Lung microvascular endothelial cell (primary cell): Measurements from ENCODE around the gene TCEANC2. TPM values are rescaled to one million over a fixed set of nuclear protein-coding genes. Genes with fewer than 3 reads are reported as not detected.
"Not testable (repeated sequence)": the region's sequence is repeated elsewhere in the genome, so short reads cannot be mapped to it uniquely, and the experiment has no call there.

Experiments
- DNase-seq, 2 donors: peaks; one replicate each; pipeline versions ENCODE4 v3.0.0 to v3.0.0-alpha.2; 2010; ENCODE audit warnings: low read depth in 2 of 2
- total RNA-seq: library from RNA; depleted of rRNA; stranded (reverse); fragments of >200 nt; gene quantifications from 2 replicates; pipeline ENCODE4 v1.2.1, GENCODE V29; 2014

Gene TCEANC2
- total RNA-seq, 1 donor from 2014 or later, result 1.8 TPM

GRCh38 chr1:54027848-54028247, 25.6 kb upstream of the TCEANC2 start:
- DNase-seq, result no peak

- DNase-seq, result no peak
Measured at GRCh38 chr1:54028306-54029251, 24.8 kb upstream of the TCEANC2 start.

GRCh38 chr1:54037476-54037875, 15.9 kb upstream of the TCEANC2 start:
- DNase-seq, result peak in 1 of 2 donors; percentile 34

GRCh38 chr1:54041806-54042205, 11.6 kb upstream of the TCEANC2 start:
- DNase-seq, result peak in 1 of 2 donors; percentile 7

DNA sequence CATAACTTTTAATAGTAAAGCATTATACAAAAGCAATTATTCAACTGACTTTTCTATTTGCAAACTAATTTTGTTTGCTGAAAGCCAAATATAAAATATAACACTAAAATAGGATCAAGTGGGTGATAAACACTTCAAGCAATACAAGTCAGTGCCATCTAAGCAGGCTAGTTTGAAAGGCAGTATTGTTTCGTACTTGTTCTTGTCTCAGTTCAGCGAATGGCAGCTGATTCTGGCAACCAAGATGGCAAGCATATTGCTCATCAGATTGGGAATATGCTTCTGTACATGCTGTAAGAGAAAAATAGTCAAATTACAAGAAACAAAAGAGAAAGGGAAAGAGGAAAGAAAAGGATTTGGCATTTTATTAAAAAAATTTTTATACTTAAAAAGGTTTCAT, 7.9 kb upstream of the TCEANC2 start:
- no peak for DNase-seq

GRCh38 chr1:54046671-54047383, 6.6 kb upstream of the TCEANC2 start:
- no peak for DNase-seq

DNA sequence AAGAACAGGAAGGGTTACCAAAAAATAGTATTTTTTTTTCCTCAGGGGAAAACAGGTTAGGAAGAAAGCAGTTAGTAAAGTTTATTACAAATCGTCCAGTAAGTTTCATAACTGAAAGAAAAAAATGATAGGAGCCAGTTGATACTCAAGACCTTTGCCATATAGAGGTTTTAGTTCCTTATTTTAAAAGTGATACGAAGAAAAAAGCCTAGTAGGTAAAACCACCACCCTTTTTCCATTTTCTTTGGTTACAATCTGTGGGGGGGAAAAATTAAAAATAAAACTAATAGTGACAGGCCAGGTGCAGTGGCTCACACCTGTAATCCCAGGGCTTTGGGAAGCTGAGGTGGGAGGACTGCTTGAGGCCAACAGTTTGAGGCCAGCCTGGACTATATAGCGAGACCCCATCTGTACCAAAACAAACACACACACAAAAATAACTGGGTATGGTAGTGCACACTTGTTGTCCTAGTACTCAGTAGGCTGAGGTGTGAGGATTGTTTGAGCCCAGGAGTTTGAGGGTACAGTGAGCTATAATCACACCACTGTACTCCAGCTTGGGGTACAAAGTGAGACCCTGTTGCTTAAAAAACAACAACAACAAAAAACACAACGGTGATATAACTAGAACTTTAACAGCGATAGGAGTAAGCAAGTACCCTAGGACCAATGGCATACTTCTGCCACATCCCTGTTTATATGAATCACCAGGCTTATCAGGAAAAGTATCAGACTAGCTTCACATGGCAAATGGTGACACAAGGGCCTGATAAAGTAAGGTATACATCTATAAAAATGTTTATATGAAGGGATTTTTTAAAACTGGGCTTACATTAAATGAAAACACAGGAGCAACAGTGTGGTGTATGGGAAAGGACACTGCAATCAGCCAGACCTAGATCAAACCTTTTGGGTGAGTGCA, 5.8 kb upstream of the TCEANC2 start:
- peak in 1 of 2 donors; percentile 27 for DNase-seq

DNA sequence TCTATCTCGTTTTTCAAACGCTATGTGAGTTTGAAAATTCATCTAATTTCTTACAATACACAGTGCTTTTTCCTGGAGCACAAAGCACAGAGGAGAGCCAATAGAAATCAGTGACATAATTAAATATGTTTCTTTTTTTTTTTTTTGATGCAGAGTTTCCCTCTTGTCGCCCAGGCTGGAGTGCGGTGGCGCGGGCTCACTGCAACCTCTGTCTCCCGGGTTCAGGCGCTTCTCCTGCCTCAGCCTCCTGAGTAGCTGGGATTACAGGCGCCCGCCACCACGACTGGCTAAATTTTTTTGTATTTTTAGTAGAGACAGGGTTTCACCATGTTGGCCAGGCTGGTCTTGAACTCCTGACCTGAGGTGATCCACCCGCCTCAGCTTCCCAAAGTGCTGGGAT, 3.0 kb upstream of the TCEANC2 start:
- not testable (repeated sequence) for DNase-seq

DNA sequence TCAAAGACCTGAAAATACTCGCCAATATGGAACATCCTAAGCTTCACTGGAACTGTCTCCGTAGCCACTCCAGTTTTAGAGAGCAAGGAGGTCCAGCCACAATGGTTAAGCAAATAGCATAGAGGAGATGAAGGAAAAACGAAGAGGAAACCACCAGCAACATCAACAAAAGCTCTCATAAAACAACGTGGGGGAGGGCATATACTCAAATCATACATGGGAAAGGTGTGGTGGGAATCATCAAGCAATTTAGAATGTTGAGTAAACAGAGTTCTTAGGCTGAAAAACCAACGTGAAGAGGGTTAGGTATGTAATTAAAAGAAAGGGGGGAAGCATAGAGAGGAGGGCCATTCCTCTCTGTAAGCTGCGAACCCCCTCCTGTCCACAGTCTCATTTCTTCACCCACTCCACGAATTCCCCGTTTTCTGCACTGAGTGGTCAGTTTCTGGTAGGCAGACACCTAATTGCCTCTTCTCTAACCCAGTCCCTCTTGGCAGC, 1.4 kb upstream of the TCEANC2 start:
- peak; percentile 6 to 17 for DNase-seq

GRCh38 chr1:54052431-54052933, 926 bp upstream of the TCEANC2 start:
- peak; percentile 11 to 62 for DNase-seq

GRCh38 chr1:54053745-54054437, 483 bp downstream of the TCEANC2 start:
- DNase-seq, result peak; percentile 8 to 20

- DNase-seq, result no peak
Measured at GRCh38 chr1:54054438-54054749, 986 bp downstream of the TCEANC2 start.

- DNase-seq, result no peak
Measured at GRCh38 chr1:54064299-54064698, 10.9 kb downstream of the TCEANC2 start.

- DNase-seq, result no peak
Measured at GRCh38 chr1:54069791-54070170, 16.4 kb downstream of the TCEANC2 start.

GRCh38 chr1:54070171-54070837, 16.9 kb downstream of the TCEANC2 start:
- DNase-seq, result peak; percentile 65

DNA sequence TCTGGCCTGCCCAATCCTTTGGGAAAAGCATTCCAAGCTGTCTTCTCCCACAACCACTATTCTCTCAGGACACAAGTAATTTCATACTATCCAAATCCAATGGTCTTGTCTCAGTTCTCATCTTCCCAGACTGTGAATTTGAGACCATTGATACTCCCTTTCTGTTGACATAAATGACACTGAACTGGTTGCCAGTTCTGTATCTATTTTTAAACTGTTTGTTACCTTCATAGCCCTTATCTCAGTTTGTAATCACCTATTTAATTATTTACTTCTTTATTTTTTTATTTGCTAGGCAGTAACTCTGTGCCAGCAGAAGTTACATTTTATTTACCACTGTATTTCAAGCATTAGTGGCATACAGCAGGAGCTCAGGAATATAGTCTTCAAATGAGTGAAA, 24.0 kb downstream of the TCEANC2 start:
- DNase-seq, result no peak

- no peak for DNase-seq
Measured at GRCh38 chr1:54080598-54081049, 27.2 kb downstream of the TCEANC2 start.

DNA sequence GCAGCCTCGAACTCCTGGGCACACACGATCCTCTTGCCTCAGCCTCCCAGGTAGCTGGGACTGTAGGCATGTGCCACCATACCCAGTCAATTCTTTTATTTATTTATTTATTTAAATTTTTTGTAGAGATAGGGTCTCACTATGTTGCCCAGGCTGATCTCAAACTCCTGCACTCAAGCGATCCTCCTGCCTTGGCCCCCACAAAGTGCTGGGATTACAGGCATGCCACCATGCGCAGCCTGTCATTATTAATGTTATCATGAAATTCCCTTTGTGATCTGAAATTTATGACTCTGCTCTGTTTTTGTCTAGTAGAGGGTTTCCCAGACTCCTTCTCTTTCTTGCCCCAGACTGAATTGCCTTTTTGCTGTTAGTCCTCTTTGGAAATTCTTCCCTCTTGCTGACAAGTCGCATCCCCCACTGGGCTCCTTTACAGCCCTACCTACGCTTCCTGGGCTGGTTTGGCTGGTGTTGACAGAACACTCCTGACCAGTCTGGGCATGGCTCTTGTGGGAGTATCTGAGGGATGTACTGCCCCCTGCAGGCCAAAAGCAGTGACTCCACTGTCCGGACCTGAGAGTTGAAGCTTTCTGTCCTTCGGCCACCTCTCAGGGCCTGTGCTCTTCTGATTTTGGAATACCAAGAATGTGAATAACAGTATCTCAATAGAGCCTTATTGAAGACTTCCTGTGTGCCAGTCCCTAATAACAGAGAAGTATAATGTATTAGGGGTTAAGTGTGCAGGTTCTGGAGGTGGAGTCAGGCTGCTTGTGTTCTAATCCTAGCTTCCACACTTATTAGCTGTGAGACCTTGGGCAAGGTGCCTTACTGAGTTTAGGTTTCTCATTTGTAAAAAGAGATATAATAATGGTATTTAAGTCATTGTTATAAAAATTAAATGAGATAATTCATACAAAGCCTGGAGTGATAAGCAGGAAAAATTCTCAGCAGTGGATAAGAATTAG, 28.2 kb downstream of the TCEANC2 start:
- peak; percentile 78 to 79 for DNase-seq

DNA sequence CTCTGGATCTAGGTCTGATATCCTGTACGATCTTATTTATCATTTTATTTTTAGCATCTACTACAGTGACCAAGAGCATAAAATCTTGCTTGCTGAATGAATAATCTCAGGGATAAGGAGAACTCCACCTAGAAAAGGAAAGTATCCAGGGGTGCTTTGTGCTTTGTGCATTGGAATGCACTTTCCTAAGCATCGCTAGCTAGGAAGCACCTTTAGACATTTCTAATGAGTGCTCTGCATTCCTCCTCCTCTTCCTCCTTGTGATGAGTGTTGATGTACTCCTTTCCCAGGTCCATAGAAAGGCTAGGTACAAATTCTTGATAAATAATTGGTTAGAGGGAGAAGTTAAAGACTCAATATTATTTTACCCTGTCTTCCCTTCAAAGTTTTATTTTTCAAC, 31.4 kb downstream of the TCEANC2 start:
- no peak for DNase-seq
